Activated T-cell treated with anti-CD3 and anti-CD28 coated beads for 48 hours (primary cell): ENCODE measurements around the gene SPEF2.

ENCODE experiments used
- DNase-seq: peaks from one replicate; pipeline ENCODE4 v3.0.0-alpha.2; 2020; ENCODE audit warnings: low read depth

The SPEF2 gene, protein sequence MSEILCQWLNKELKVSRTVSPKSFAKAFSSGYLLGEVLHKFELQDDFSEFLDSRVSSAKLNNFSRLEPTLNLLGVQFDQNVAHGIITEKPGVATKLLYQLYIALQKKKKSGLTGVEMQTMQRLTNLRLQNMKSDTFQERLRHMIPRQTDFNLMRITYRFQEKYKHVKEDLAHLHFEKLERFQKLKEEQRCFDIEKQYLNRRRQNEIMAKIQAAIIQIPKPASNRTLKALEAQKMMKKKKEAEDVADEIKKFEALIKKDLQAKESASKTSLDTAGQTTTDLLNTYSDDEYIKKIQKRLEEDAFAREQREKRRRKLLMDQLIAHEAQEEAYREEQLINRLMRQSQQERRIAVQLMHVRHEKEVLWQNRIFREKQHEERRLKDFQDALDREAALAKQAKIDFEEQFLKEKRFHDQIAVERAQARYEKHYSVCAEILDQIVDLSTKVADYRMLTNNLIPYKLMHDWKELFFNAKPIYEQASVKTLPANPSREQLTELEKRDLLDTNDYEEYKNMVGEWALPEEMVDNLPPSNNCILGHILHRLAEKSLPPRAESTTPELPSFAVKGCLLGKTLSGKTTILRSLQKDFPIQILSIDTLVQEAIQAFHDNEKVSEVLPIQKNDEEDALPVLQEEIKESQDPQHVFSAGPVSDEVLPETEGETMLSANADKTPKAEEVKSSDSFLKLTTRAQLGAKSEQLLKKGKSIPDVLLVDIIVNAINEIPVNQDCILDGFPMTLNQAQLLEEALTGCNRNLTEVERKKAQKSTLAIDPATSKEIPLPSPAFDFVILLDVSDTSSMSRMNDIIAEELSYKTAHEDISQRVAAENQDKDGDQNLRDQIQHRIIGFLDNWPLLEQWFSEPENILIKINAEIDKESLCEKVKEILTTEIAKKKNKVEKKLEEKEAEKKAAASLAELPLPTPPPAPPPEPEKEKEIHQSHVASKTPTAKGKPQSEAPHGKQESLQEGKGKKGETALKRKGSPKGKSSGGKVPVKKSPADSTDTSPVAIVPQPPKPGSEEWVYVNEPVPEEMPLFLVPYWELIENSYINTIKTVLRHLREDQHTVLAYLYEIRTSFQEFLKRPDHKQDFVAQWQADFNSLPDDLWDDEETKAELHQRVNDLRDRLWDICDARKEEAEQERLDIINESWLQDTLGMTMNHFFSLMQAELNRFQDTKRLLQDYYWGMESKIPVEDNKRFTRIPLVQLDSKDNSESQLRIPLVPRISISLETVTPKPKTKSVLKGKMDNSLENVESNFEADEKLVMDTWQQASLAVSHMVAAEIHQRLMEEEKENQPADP (N-terminal part only)

DNA sequence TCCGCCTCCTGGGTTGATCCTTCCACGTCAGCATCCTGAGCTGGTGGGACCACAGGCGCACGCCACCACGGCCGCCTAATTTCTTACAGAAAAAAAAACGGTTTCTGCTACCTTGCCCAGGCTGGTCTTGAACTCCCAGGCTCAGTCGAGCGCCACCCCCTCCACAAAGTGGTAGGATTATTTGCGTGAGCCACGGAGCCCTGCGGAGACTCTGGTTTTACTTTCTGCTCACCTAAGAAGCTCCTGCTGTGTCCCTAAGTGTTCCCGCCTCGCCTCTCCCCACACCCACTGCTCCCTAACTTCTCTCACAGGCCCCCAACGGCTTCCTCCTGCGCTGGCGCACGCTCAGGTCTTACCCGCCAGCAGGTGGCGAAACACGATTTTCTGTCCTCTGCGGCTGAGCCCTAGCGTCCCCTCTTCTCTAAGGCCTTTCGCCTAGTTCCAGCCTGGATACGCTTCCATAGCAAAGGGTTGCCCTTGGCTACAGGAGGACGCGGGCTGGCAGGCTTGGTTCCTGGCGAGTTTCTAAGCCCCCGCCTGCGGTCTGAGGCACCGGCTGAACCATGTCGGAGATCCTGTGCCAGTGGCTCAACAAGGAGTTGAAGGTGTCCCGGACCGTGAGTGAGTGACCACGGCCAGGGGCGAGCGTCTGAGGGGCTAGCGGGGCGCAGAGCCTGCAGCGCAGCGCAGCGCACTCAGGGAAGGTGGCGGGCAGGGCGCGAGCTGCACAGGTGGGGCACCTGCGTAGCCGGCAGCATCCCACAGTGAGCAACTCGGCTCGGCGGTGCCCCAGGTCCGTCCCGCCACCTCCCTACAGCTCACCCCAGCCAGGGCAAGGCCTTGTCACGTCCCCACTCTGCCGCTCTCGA, at the start of gene SPEF2:
SPEF2 (plus strand) TSS at position 429 of the 869 bp plus-strand sequence; CDS start at position 564, 135 bp downstream.
- DNase-seq: peak; percentile 76

DNA sequence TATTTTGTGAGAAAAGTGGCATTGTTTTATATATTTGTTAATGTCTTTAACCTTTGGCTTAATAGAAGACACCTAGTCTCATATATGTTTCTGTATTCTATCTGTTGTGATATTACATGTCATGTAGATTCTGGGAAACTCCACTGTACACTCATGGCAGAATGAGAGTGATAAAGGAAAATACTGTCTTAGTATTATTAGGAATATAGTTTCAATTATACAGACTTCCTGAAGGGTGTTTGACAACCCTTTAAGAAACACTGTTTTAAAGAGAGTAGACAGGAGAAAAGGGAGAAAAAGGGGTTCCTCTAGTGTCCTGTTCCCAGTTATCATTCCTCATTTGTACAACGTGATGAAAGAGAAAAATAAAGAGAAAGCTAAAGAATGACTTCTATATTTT, 42.1 kb upstream of the SPEF2 start:
- DNase-seq: no peak

DNA sequence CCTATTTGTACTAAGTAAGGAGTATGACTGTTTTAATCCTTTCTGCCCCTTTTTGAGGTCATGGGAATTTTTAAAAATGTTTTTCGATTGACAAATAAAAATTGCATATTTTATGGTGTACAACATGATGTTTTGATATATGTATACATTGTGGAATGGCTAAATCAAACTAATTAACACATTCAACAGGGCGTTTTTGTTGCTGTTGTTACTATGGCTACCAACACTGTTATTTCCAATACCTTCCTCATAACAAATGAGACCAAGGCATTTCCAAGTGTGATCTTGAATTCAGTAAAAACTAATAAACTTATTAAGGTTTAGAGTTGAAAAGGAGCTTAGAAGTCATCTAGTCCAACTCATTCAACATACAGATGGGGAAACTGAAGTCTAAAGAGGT, 30.2 kb upstream of the SPEF2 start:
- no peak for DNase-seq

DNA sequence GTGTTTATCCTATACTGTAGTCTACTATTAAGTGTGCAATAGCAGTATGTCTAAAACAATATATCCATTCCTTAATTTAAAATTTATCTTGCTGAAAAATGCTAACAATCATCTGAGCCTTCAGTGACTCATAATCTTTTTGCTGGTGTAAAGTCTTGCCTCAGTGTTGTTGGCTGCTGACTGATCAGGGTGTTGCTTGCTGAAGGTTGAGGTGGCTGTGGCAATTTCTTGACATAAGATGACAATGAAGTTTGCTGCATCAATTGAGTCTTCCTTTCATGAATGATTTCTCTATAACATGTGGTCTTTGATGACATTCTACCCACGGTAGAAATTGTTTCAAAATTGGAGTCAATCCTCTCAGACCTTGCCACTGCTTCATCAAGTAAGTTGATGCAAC, 24.3 kb upstream of the SPEF2 start:
- DNase-seq: no peak

DNA sequence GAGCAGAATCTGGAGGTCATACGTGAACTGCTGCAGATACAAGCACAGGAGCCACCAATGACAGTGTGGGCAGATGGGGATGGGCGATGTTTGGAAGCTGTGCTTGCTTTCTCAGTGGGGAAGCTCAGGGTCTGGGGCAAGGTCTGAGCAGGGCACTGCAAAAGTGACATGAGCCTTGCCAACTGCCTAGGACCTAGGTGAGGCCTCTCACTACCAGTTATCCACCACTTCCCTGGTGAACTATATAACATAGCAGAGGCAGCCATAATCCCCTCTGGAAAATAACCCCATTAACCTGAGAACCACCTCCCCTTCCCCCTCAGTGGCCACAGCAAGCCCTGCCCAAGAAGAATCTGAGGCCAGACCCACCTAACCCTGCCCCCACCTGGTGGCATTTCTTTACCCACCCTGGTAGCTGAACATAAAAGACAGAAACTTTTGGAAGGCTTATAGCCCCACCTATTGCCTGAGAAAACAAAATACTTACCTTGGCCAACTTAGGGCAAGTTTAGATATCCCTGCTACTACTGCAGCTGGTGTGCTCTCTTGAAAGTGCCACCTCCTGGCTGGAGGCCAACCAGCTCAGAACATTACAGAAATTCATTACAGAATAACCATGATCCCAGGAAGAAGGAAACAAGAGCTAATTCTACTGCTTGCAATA, 18.8 kb upstream of the SPEF2 start:
- no peak for DNase-seq

DNA sequence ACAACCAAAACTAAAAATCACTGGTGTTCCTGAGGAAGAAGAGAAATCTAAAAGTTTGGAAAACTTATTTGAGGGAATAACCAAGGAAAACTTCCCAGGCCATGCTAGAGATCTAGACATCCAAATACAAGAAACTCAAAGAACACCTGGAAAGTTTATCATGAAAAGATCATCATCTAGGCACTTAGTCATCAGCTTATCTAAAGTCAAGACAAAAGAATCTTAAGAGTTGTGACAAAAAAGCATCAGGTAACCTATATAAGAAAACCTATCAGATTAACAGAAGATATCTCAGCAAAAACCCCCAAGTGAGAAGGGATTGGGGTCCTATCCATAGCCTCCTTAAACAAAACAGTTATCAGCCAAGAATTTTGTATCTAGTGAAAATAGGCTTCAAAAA, 17.1 kb upstream of the SPEF2 start:
- no peak for DNase-seq

DNA sequence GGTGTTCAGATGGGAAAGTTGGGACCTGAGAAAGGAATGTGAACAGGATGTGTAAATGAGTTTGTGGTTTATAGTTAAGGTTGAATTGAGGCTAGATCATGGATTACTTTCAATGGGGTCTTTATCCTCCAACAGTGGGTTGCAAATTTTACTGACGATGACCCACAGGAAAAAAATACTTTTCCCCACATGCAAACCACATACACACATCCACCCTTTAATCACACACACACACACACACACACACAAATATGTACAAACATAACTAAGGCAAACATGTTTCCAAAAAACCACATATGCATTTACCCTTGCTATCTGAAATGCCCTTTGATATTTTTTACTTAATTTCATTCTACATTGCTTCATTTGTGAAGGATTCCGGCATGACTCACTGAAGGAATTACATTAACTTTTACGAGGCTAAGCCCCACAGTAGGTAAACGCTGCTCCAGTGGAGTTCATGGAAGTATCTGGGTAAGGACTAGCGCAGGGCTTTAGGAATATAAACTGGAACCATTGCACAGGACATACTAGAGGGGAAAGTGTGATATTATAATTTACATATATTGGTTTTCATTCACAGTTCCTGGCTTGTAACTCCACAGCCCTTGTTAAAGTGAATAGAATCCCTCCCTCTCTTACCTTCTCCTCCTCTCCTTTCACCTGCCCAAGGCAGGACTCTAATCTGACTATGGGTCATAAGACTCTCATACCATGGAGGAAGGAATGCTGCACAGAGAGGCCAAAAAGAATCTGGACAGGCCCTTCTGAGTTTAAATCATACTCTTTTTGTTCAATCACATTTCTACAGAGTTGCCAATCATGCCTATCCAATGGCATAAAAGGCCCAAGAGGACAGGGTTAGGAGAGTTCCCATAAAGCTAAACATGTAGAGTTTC, 8.5 kb upstream of the SPEF2 start:
- no peak for DNase-seq

DNA sequence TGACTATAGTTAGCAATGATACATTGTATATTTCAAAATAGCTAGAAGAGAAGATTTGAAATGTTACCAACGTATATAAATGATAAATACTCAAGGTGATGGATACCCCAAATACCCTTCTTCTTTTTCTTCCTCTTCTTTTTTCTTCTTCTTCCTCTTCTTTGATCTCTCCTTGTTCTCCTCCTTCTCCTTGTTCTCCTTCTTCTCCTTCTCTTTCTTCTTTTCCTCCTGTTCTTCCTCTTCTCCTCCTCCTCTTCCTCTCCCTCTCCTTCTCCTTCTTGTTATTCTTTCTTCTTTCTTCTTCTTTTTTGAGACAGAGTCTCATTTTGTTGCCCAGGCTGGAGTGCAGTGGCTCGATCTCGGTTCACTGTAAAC, 616 bp upstream of the SPEF2 start:
- DNase-seq: no peak

DNA sequence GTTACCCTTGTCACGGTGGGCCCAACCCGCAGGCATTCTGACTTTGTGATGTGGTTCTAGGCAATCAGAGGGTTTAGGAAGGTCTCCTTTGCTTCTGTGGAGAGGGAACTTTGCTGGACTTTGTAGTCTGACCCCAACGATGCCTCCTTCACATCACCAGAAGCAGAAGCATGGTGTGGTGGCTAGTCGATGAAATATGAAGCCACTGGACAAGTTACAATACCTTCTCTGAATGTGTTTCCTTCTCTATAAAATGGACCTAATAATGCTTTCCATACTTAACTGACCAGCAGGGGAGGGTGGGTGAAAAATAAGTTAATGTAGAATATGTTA, 607 bp downstream of the SPEF2 start:
- DNase-seq: no peak

DNA sequence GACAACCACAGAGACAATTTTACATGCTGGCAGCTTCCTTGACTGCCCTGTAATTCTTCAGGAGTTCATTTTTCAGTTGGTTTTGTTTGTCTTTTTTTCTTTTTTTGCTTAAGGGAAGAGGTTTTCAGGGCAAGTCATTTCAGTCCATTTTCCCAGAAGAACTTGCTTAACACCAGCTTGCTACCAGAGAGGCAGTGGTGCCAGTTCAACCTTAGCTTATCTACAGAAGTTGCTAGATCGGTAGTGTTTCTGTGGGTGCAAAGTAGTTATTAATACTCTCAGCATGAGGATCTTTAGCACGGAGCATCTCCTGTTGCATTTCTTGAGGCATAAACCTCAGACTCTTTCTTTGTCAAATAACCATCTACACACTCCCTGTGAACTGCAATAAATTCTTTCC, 1.1 kb downstream of the SPEF2 start:
- no peak for DNase-seq

DNA sequence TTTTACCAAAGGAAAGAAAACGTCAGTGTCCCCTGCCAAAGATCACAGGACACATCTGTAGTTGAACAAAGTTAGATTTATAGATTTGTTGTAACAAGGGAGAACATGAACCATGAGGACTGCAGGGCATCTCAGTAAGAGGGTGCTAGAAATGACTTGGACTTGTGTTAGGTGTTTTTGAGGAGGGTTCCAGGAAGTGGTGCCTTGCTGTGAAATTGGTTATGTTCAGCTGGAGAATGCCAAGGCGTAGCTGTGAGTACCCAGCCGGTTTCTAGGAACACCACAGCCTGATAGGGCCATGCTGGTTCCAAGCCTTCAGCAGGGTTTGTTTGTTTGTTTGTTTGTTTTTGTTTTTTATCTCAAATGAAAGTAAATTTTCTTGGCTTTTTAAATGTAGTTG, 5.3 kb downstream of the SPEF2 start:
- DNase-seq: no peak

DNA sequence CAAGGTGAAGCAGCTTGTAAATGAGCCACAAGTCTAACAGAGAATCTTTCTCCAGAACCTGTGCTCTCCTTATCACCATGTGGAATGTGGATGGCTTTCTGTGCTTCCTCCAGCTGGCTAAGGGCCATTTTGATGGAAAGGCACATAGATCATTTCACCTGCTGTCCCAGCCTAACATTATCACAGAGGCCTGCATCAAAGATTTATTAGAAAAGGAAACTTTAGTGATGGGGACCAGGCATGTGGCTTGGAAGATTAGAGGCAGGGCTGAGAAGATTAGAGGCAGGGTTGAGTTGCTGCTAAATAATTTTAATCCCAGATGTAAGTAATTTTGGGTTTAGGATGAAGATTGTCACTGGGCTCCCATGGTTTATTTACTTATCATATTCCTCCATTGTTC, 6.3 kb downstream of the SPEF2 start:
- no peak for DNase-seq

DNA sequence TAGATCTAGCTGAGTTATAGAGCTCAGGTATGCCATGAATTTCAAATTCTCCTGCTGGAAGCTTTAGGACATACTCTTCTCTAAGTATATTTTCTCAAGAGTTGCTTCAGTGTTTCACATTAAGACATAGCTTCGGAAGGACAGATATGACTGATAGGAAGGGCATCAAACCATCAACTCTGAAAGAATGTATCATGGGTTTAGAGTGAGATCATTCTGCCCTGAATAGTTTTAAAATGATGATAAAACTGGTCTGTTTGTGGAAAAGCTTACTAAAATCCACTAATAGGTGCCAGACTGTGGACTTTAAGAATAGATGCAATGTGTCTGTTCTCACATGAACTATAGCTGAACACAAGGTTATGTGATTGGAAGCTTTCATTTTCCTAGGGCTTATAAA, 8.4 kb downstream of the SPEF2 start:
- no peak for DNase-seq

DNA sequence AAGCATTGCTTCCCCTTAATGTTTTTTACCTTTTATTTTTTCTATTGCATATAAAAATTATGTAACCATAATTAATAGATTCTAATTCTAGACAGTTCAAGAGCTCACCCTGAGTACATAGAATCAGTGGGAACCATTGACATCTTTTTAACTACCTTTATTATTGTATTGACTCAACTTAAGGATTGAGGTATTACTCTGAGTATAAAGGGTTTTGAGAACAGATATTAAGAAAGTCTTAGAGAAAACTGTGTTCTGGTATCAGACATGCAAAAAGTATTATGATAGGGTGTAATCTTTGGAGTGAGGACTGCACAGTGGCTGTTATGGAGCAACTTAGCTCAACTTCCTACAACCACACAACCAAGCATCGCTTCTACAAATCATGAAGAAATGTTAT, 8.9 kb downstream of the SPEF2 start:
- no peak for DNase-seq

DNA sequence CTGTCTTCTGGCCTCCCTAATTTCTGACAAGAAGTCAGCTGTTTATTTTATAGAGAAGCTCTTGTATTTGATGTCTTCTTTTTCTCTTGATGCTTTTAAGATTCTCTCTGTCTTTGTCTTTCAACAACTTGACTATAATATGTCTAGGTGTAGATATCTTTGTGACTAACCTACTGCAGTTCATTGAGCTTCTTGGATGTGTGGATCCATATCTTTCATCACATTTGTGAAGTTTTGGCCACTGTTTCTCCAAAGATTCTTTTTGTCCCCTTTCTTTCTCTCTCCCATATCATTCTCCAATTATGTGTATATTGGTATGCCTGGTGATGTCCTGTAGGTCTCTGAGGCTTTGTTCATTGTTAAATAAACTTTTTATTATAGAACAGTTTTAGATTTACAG, 16.7 kb downstream of the SPEF2 start:
- no peak for DNase-seq

DNA sequence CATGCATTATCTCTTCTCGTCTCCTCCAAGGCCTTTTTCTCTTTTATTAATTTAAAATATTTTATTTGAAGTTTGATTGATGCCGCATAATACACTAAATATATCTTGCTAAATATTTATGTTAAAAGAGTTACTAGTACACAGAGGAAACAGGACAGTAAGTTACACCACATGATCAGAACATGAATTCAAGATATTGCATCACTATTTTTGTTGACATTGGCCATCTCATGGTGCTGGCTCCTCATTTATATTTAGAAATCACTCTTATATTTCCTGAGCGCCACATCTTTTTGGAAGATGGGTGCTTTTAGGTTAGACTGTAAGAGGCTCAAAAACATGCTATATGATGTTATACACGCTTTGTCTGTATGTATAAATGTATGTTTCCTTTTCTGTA, 23.0 kb downstream of the SPEF2 start:
- no peak for DNase-seq

DNA sequence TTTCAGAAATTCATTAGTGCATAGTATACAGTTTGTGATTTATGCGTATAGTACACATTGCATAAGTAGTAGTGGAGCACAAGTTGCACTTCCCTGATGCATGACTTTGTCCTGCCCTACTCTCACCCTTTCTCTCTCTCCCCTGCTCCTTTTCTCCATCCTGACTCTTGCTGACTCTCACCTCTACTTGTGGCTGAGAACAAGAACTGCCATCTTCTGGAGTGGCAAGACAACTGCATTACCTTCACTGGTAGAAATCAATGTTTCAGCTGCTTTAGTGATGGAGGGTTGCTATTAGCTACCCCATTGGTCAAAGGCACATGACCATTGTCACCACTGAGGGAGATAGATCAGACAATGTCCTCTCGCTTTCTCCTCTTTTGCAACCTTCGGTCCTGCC, 26.9 kb downstream of the SPEF2 start:
- DNase-seq: no peak

DNA sequence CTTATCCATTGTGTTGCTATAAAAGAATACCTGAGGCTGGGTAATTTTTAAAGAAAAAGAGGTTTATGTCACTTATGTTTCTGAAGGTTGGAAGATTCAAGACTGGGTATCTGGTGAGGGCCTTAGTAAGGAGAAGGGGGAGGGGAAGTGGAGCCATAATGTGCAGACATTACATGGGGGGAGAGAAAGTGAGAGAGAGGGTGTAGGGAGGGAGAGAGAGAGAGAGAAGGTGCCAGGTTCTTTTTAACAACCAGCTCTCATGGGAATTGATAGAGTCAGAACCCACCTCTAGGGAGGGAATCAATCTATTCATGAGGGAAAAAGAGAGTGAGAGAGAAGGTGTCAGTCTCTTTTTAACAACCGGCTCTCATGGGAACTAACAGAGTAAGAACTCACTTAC, 29.5 kb downstream of the SPEF2 start:
- DNase-seq: no peak

DNA sequence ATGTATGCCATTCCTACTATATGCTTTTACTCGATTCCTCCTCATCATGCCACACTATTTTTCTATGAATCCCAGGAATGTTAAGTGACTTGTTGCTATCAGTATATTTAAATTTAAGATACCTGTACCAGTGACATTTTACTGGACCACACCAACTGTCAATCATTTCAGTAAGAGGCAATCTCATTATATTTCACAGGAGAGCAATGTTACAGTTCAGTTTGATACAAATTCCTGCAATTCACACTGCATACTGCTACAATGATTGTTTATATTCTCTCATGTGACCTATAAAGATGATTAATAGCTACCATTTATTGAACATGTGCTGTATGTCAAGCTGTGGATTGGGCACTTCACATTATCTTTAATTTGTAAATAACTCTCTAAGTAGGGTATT, 30.0 kb downstream of the SPEF2 start:
- no peak for DNase-seq
